Prostate gland (tissue), 2 donors: ENCODE results near the gene SAP30BP. TPM values are rescaled to one million over a fixed set of nuclear protein-coding genes. Genes with fewer than 3 reads are reported as not detected.

Source experiments
- DNase-seq: peaks from one replicate; pipeline ENCODE4 v3.0.0-alpha.2; 2019; ENCODE audit warnings: low spot score
- H3K27ac ChIP-seq, 2 donors: fragments of 200-600 bp; sonication (generic); 2 replicates each; pipeline ENCODE4 v1.5.1; 2017 to 2019
- H3K27me3 ChIP-seq: fragments of 200-600 bp; sonication (generic); replicated peaks from 2 replicates; pipeline ENCODE4 v1.5.1; 2019; ENCODE audit not compliant: insufficient read depth
- H3K36me3 ChIP-seq, 2 donors: fragments of 200-600 bp; sonication (generic); 1 replicate in 1 of 2; 2 replicates in 1 of 2; pipeline versions ENCODE4 v1.5.1 to v1.8.1; 2017 to 2019
- H3K4me1 ChIP-seq: fragments of 200-600 bp; sonication (generic); replicated peaks from 2 replicates; pipeline ENCODE4 v1.5.1; 2019
- H3K4me3 ChIP-seq, 2 donors: fragments of 200-600 bp; sonication (generic); 2 replicates each; pipeline ENCODE4 v1.5.1; 2017 to 2019
- H3K9me3 ChIP-seq: fragments of 200-600 bp; sonication (generic); 2 replicates; pipeline ENCODE4 v1.5.1; 2017
- CTCF ChIP-seq, 4 experiments: fragments of 200-600 bp in 2 of 4; fragments of 450-650 bp in 2 of 4; sonication (generic) in 2 of 4; IDR thresholded peaks; 1 replicate in 3 of 4; 2 replicates in 1 of 4; pipeline ENCODE4 v1.5.1; 2016 to 2019; ENCODE audit warnings: antibody characterized with exemption in 4 of 4, mild to moderate bottlenecking in 2 of 4, moderate library complexity in 2 of 4
- POLR2A ChIP-seq: fragments of 450-650 bp; IDR thresholded peaks from one replicate; pipeline ENCODE4 v1.6.1; 2016; ENCODE audit warnings: antibody characterized with exemption, mild to moderate bottlenecking
- POLR2AphosphoS5 ChIP-seq: sonication (generic); formaldehyde crosslinking; IDR thresholded peaks from one replicate; pipeline ENCODE4 v1.6.1; 2017; ENCODE audit warnings: antibody characterized with exemption
- WGBS: methylation state at CpG from one replicate; pipeline ENCODE4 v1.1.5; 2018; 5-methylcytosine and 5-hydroxymethylcytosine counted together
- intact Hi-C: fragments of 100-400 bp; cut with DNase I; formaldehyde crosslinking; loops from one replicate; pipeline ENCODE4 v1.14.2; 2022
- total RNA-seq, 2 donors: library from RNA; depleted of rRNA; stranded (reverse); fragments of >200 nt; gene quantifications; one replicate each; pipeline ENCODE4 v1.1.0, GENCODE V29; 2016

SAP30BP gene
- total RNA-seq, 2 donors from 2014 or later, result 50.4 to 72.3 TPM

- no peak for DNase-seq
- 70% methylated on average over 3 of the region's 3 CpGs for WGBS
- H3K27me3 ChIP-seq, result no peaks in the 10 kb centered on the region
- no peak overlapping the region for H3K27ac ChIP-seq
- H3K36me3 ChIP-seq, result peaks cover 4 to 9% of the 10 kb centered on the region in 2 donors
- no peaks in the 10 kb centered on the region for H3K9me3 ChIP-seq
- H3K4me3 ChIP-seq, result no peak overlapping the region
- intact Hi-C loops, result no loop called here
- TF ChIP-seq POLR2AphosphoS5, result no peak
- peaks cover 10% of the 10 kb centered on the region for H3K4me1 ChIP-seq
These were observed 9.3 kb downstream of the SAP30BP start for GRCh38 chr17:75676461-75676860.

GRCh38 chr17:75679706-75680211 lies 12.6 kb downstream of the SAP30BP start:
- H3K27ac ChIP-seq, result peak overlapping the region; percentile 26 to 67
- no peaks in the 10 kb centered on the region for H3K9me3 ChIP-seq
- peaks cover 10% of the 10 kb centered on the region for H3K4me1 ChIP-seq
- H3K4me3 ChIP-seq, result no peak overlapping the region
- H3K36me3 ChIP-seq, result no peaks in the 10 kb centered on the region
- DNase-seq, result peak; percentile 89
- TF ChIP-seq POLR2A, result no peak
- TF ChIP-seq POLR2AphosphoS5, result peak; percentile 94
- peak in 3 of 4 experiments; percentile 52 to 79 (median 79) for TF ChIP-seq CTCF (IDR thresholded peaks at IDR 0.05)
- 21% methylated on average over 11 of the region's 11 CpGs for WGBS
- intact Hi-C loops, result no loop called here
- H3K27me3 ChIP-seq, result no peaks in the 10 kb centered on the region

GRCh38 chr17:75680431-75680830 lies 13.3 kb downstream of the SAP30BP start:
- intact Hi-C loops, result no loop called here
- 89% methylated on average over 10 of the region's 10 CpGs for WGBS
- peaks cover 10% of the 10 kb centered on the region for H3K4me1 ChIP-seq

GRCh38 chr17:75681289-75681688 lies 14.2 kb downstream of the SAP30BP start:
- 74% methylated on average over 3 of the region's 3 CpGs for WGBS
- peak overlapping the region in 1 of 2 donors; percentile 30 for H3K27ac ChIP-seq
- peaks cover 10% of the 10 kb centered on the region for H3K4me1 ChIP-seq
- no peak overlapping the region for H3K4me3 ChIP-seq
- no peaks in the 10 kb centered on the region for H3K27me3 ChIP-seq
- no peaks in the 10 kb centered on the region for H3K36me3 ChIP-seq
- H3K9me3 ChIP-seq, result no peaks in the 10 kb centered on the region
- TF ChIP-seq CTCF (IDR thresholded peaks at IDR 0.05), result no peak
- TF ChIP-seq POLR2A, result no peak
- no peak for TF ChIP-seq POLR2AphosphoS5
- intact Hi-C loops, result no loop called here
- DNase-seq, result no peak

More at GRCh38 chr17:75680431-75680830, 13.3 kb downstream of the SAP30BP start:
- Histone ChIP-seq H3K4me3 (no peak overlapping the region), H3K27me3 (no peaks in the 10 kb centered on the region), H3K9me3 (no peaks in the 10 kb centered on the region), H3K27ac (peak overlapping the region; percentile 30 to 67), H3K36me3 (no peaks in the 10 kb centered on the region)
- TF ChIP-seq CTCF (IDR thresholded peaks at IDR 0.05) (no peak), POLR2AphosphoS5 (no peak), POLR2A (no peak)
- DNase-seq, result no peak

- no peaks in the 10 kb centered on the region for H3K9me3 ChIP-seq
- no peak overlapping the region for H3K27ac ChIP-seq
- TF ChIP-seq POLR2A (no peak), POLR2AphosphoS5 (no peak), CTCF (IDR thresholded peaks at IDR 0.05) (no peak)
- no peaks in the 10 kb centered on the region for H3K27me3 ChIP-seq
- no peaks in the 10 kb centered on the region for H3K36me3 ChIP-seq
- intact Hi-C loops, result no loop called here
- H3K4me1 ChIP-seq, result peaks cover 16% of the 10 kb centered on the region
- 57% methylated on average over 4 of the region's 4 CpGs for WGBS
- DNase-seq, result no peak
- no peak overlapping the region for H3K4me3 ChIP-seq
These were observed 16.4 kb downstream of the SAP30BP start for GRCh38 chr17:75683583-75683982.
